Stimulated activated CD8-positive, alpha-beta memory T cell treated with anti-CD3 and anti-CD28 coated beads, Interleukin-12 subunit alpha, Interleukin-12 subunit beta, amount 100 ng/mL, for 24 hours (primary cell): Measurements from ENCODE around the gene SFXN5.

Source experiments
- DNase-seq: peaks from one replicate; pipeline ENCODE4 v3.0.0-alpha.2; 2020; ENCODE audit errors: extremely low read depth

Gene SFXN5

GRCh38 chr2:72955228-72956049 lies 116.1 kb downstream of the SFXN5 start:
- DNase-seq, result no peak

GRCh38 chr2:72954376-72955227 lies 116.9 kb downstream of the SFXN5 start:
- DNase-seq, result no peak

GRCh38 chr2:72953976-72954375 lies 117.5 kb downstream of the SFXN5 start:
- DNase-seq, result no peak

GRCh38 chr2:72953528-72953927 lies 118.0 kb downstream of the SFXN5 start:
- no peak for DNase-seq

- no peak for DNase-seq
Observed at GRCh38 chr2:72952961-72953360, 118.6 kb downstream of the SFXN5 start.

GRCh38 chr2:72952110-72952823 lies 119.2 kb downstream of the SFXN5 start:
- no peak for DNase-seq

- DNase-seq, result no peak
Observed at GRCh38 chr2:72951303-72952095, 120.0 kb downstream of the SFXN5 start.

- DNase-seq, result no peak
Observed at GRCh38 chr2:72950558-72951255, 120.8 kb downstream of the SFXN5 start.

GRCh38 chr2:72949642-72950041 lies 121.9 kb downstream of the SFXN5 start:
- no peak for DNase-seq

- no peak for DNase-seq
Observed at GRCh38 chr2:72949045-72949444, 122.5 kb downstream of the SFXN5 start.

GRCh38 chr2:72947952-72948830 lies 123.3 kb downstream of the SFXN5 start:
- DNase-seq, result no peak

GRCh38 chr2:72946466-72946865 lies 125.0 kb downstream of the SFXN5 start:
- DNase-seq, result no peak

- no peak for DNase-seq
Observed at GRCh38 chr2:72945450-72946019, 126.0 kb downstream of the SFXN5 start.

- DNase-seq, result no peak
Observed at GRCh38 chr2:72944804-72945449, 126.6 kb downstream of the SFXN5 start.

GRCh38 chr2:72943540-72944395 lies 127.7 kb downstream of the SFXN5 start:
- DNase-seq, result no peak

GRCh38 chr2:72942881-72943418 lies 128.6 kb downstream of the SFXN5 start:
- no peak for DNase-seq

- no peak for DNase-seq
Observed at GRCh38 chr2:72942293-72942692, 129.2 kb downstream of the SFXN5 start.

- no peak for DNase-seq
Observed at GRCh38 chr2:72940786-72941185, 130.7 kb downstream of the SFXN5 start.
